ENCODE data around the gene NRG2. TPM values are rescaled to one million over a fixed set of nuclear protein-coding genes. Genes with fewer than 3 reads are reported as not detected.

The NRG2 gene
- total RNA-seq, 1 experiment from 2014 or later: 1.8 TPM

- ATAC-seq: no peak
- Histone ChIP-seq H3K4me3 (ENCODE audit: low read length) (no peak overlapping the region), H3K9ac (ENCODE audit: low read length) (no peak overlapping the region), H3K9me3 (ENCODE audit: low read length) (no peaks in the 10 kb centered on the region), H3K79me2 (ENCODE audit: low read length) (no peaks in the 10 kb centered on the region), H3K27me3 (ENCODE audit: low read length) (no peaks in the 10 kb centered on the region), H4K20me1 (ENCODE audit: low read length) (no peaks in the 10 kb centered on the region), H3K9me2 (replicated peaks; ENCODE audit: low read length) (no peaks in the 10 kb centered on the region), H3K36me3 (ENCODE audit: low read depth, low read length) (no peaks in the 10 kb centered on the region), H2AFZ (ENCODE audit: low read length) (no peak overlapping the region), H3F3A (ENCODE audit: low read length, unreplicated experiment) (no peaks in the 10 kb centered on the region), H3K4me1 (ENCODE audit: insufficient read depth, low read length) (no peaks in the 10 kb centered on the region), H3K27ac (ENCODE audit: low read length) (no peak overlapping the region), H3K4me2 (ENCODE audit: low read length) (no peak overlapping the region)
- no peak for DNase-seq
- ChIA-PET POLR2A (ENCODE audit: unreplicated experiment) (no interaction called here), CTCF (no interaction called here)
- no TSS peak for BruUV-seq (replicated peaks)
- TF ChIP-seq EZH2 (IDR thresholded peaks at IDR 0.05; ENCODE audit: low read length, unreplicated experiment) (no peak), CTCF (conservative IDR thresholded peaks at IDR 0.05; ENCODE audit: low read depth, low read length) (no peak), EZH2phosphoT487 (IDR thresholded peaks at IDR 0.05; ENCODE audit: borderline replicate concordance, low read length) (no peak)
- intact Hi-C loops (cut with micrococcal nuclease): no loop called here
Measured at GRCh38 chr5:139870677-139871076, 172.4 kb downstream of the NRG2 start.

- H3K9me3 ChIP-seq (ENCODE audit: low read length): no peaks in the 10 kb centered on the region
- peaks cover 5% of the 10 kb centered on the region; the same call in 1 of the 2 replicates for H3K4me1 ChIP-seq (ENCODE audit: insufficient read depth, low read length)
- no peaks in the 10 kb centered on the region for H3K79me2 ChIP-seq (ENCODE audit: low read length)
- H3K9ac ChIP-seq (ENCODE audit: low read length): no peak overlapping the region
- H3K9me2 ChIP-seq (replicated peaks; ENCODE audit: low read length): no peaks in the 10 kb centered on the region
- no peaks in the 10 kb centered on the region for H3K27me3 ChIP-seq (ENCODE audit: low read length)
- no peaks in the 10 kb centered on the region for H4K20me1 ChIP-seq (ENCODE audit: low read length)
- no peak overlapping the region for H3K27ac ChIP-seq (ENCODE audit: low read length)
- TF ChIP-seq EZH2 (IDR thresholded peaks at IDR 0.05; ENCODE audit: low read length, unreplicated experiment): no peak
- TF ChIP-seq CTCF (conservative IDR thresholded peaks at IDR 0.05; ENCODE audit: low read depth, low read length): no peak
- no peak for TF ChIP-seq EZH2phosphoT487 (IDR thresholded peaks at IDR 0.05; ENCODE audit: borderline replicate concordance, low read length)
- CTCF ChIA-PET: no interaction called here
- no peak overlapping the region for H3K4me3 ChIP-seq (ENCODE audit: low read length)
- ATAC-seq (no peak), DNase-seq (no peak)
- H3K4me2 ChIP-seq (ENCODE audit: low read length): no peak overlapping the region
- no peaks in the 10 kb centered on the region for H3F3A ChIP-seq (ENCODE audit: low read length, unreplicated experiment)
- no peaks in the 10 kb centered on the region for H3K36me3 ChIP-seq (ENCODE audit: low read depth, low read length)
- POLR2A ChIA-PET (ENCODE audit: unreplicated experiment): no interaction called here
- intact Hi-C loops (cut with micrococcal nuclease): no loop called here
- no peak overlapping the region for H2AFZ ChIP-seq (ENCODE audit: low read length)
- BruUV-seq (replicated peaks): no TSS peak
Measured at GRCh38 chr5:139869042-139869790, 173.9 kb downstream of the NRG2 start.

GRCh38 chr5:139867581-139867980, 175.5 kb downstream of the NRG2 start:
- Histone ChIP-seq H3K27me3 (ENCODE audit: low read length) (no peaks in the 10 kb centered on the region), H3K9me2 (replicated peaks; ENCODE audit: low read length) (no peaks in the 10 kb centered on the region), H3K9me3 (ENCODE audit: low read length) (no peaks in the 10 kb centered on the region), H3K79me2 (ENCODE audit: low read length) (no peaks in the 10 kb centered on the region), H3K27ac (ENCODE audit: low read length) (no peak overlapping the region), H3K36me3 (ENCODE audit: low read depth, low read length) (no peaks in the 10 kb centered on the region), H2AFZ (ENCODE audit: low read length) (no peak overlapping the region), H4K20me1 (ENCODE audit: low read length) (no peaks in the 10 kb centered on the region), H3F3A (ENCODE audit: low read length, unreplicated experiment) (no peaks in the 10 kb centered on the region), H3K4me3 (ENCODE audit: low read length) (no peak overlapping the region), H3K9ac (ENCODE audit: low read length) (no peak overlapping the region), H3K4me1 (ENCODE audit: insufficient read depth, low read length) (peaks cover 5% of the 10 kb centered on the region; the same call in 1 of the 2 replicates), H3K4me2 (ENCODE audit: low read length) (no peak overlapping the region)
- BruUV-seq (replicated peaks): no TSS peak
- ATAC-seq (no peak), DNase-seq (no peak)
- intact Hi-C loops (cut with micrococcal nuclease): no loop called here
- no peak for TF ChIP-seq EZH2phosphoT487 (IDR thresholded peaks at IDR 0.05; ENCODE audit: borderline replicate concordance, low read length)
- TF ChIP-seq EZH2 (IDR thresholded peaks at IDR 0.05; ENCODE audit: low read length, unreplicated experiment): no peak
- no peak for TF ChIP-seq CTCF (conservative IDR thresholded peaks at IDR 0.05; ENCODE audit: low read depth, low read length)
- POLR2A ChIA-PET (ENCODE audit: unreplicated experiment): interaction anchor here (0.6 kb wide), 1 partner anchor 17 kb away, joined by 6 read pairs; no protein-coding TSS in a partner anchor
- CTCF ChIA-PET: no interaction called here

All from PC-3 (cell line).